ENCODE data around the gene AKAP13. TPM values are rescaled to one million over a fixed set of nuclear protein-coding genes. Genes with fewer than 3 reads are reported as not detected.

Gene AKAP13
- total RNA-seq, 1 donor from 2014 or later, result 41.1 TPM

GRCh38 chr15:85707519-85708338 is 327.3 kb downstream of the AKAP13 start:
- no peak for TF ChIP-seq CTCF (IDR thresholded peaks at IDR 0.05; ENCODE audit: insufficient read depth, low read length, severe bottlenecking)
- Histone ChIP-seq H3K36me3 (ENCODE audit: control insufficient read depth, insufficient read depth, low read length) (peaks cover 6% of the 10 kb centered on the region), H3K4me3 (ENCODE audit: low read depth, low read length) (no peak overlapping the region), H3K27me3 (ENCODE audit: control insufficient read depth, insufficient read depth, low read length) (no peaks in the 10 kb centered on the region)
- FAIRE-seq (no peak), DNase-seq (ENCODE audit: low read depth) (no peak)

GRCh38 chr15:85708402-85708941 is 328.1 kb downstream of the AKAP13 start:
- Histone ChIP-seq H3K27me3 (ENCODE audit: control insufficient read depth, insufficient read depth, low read length) (no peaks in the 10 kb centered on the region), H3K4me3 (ENCODE audit: low read depth, low read length) (no peak overlapping the region), H3K36me3 (ENCODE audit: control insufficient read depth, insufficient read depth, low read length) (peaks cover 6% of the 10 kb centered on the region)
- TF ChIP-seq CTCF (IDR thresholded peaks at IDR 0.05; ENCODE audit: insufficient read depth, low read length, severe bottlenecking), result no peak
- FAIRE-seq (no peak), DNase-seq (ENCODE audit: low read depth) (no peak)

DNA sequence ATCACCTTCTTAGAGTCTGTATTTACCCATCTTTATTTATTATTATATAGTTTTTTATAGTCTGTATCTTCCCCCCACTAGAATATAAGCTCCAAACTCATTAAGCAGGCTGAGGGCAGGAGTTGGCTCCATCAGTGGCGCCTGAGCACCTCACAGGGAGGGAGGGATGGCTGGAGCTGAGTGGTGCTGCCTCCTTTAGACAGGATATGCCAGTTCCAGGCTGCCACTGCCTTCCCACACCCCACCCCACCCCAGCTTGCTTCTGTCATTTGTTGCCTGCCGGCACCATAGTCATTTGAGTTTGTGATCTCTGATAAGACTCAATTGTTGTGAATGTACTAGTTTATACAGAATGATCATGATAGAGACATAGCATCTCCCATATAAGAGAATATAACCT is 328.8 kb downstream of the AKAP13 start:
- TF ChIP-seq CTCF (IDR thresholded peaks at IDR 0.05; ENCODE audit: insufficient read depth, low read length, severe bottlenecking), result no peak
- H3K27me3 ChIP-seq (ENCODE audit: control insufficient read depth, insufficient read depth, low read length), result no peaks in the 10 kb centered on the region
- DNase-seq (ENCODE audit: low read depth) (no peak), FAIRE-seq (no peak)
- no peak overlapping the region for H3K4me3 ChIP-seq (ENCODE audit: low read depth, low read length)
- peaks cover 6% of the 10 kb centered on the region for H3K36me3 ChIP-seq (ENCODE audit: control insufficient read depth, insufficient read depth, low read length)

DNA sequence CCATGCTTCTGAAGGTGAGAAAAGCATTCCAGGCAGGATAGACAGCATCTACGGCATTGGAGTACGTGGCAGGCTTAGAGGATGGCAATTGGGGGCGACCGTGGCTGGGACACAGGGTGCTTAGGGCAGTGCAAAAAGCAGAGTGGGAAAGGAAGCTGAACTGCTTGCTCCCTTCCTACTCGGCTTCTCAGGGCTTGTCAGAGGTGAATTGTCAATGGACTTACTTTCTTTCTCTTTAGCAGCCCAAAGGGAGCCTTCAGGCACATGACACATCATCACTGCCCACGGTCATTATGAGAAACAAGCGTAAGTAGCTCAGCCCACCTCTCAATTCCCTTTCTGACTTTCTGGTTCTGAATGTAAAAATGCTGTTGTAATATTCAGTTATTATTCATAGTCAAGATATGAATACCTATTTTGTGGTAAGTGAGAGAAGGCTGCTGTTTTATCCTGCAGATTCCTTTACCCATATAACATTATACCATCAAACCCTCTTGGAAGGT is 330.0 kb downstream of the AKAP13 start:
- TF ChIP-seq CTCF (IDR thresholded peaks at IDR 0.05; ENCODE audit: insufficient read depth, low read length, severe bottlenecking), result no peak
- H3K4me3 ChIP-seq (ENCODE audit: low read depth, low read length), result no peak overlapping the region
- DNase-seq (ENCODE audit: low read depth), result no peak
- no peak for FAIRE-seq
- peaks cover 6% of the 10 kb centered on the region for H3K36me3 ChIP-seq (ENCODE audit: control insufficient read depth, insufficient read depth, low read length)
- no peaks in the 10 kb centered on the region for H3K27me3 ChIP-seq (ENCODE audit: control insufficient read depth, insufficient read depth, low read length)

GRCh38 chr15:85711580-85712192 is 331.3 kb downstream of the AKAP13 start:
- Histone ChIP-seq H3K36me3 (ENCODE audit: control insufficient read depth, insufficient read depth, low read length) (peaks cover 9% of the 10 kb centered on the region), H3K27me3 (ENCODE audit: control insufficient read depth, insufficient read depth, low read length) (no peaks in the 10 kb centered on the region), H3K4me3 (ENCODE audit: low read depth, low read length) (no peak overlapping the region)
- TF ChIP-seq CTCF (IDR thresholded peaks at IDR 0.05; ENCODE audit: insufficient read depth, low read length, severe bottlenecking), result no peak
- FAIRE-seq (no peak), DNase-seq (ENCODE audit: low read depth) (no peak)
